Panc1 (cell line): ENCODE results near the gene PLCB1. TPM values are rescaled to one million over a fixed set of nuclear protein-coding genes. Genes with fewer than 3 reads are reported as not detected.

Experiments used
- ATAC-seq: fragments of 200-7000 bp; cut with Tn5 transposase; 2 replicates; pipeline ENCODE4 v1.9.1; 2020; ENCODE audit warnings: mild to moderate bottlenecking, moderate library complexity
- BruUV-seq: library from RNA; stranded (reverse); fragments of 400-500 nt; replicated peaks from 2 replicates; lab custom pipeline; 2021; lab: Mats Ljungman, UMichigan
- CTCF ChIA-PET: fragments of 300-600 bp; sonication (Branson Sonifier 250); formaldehyde crosslinking; loops from one replicate; lab custom pipeline; 2022; ENCODE audit warnings: antibody characterized with exemption; lab: Charles Lee
- POLR2A ChIA-PET: fragments of 300-600 bp; sonication (Branson Sonifier 250); formaldehyde crosslinking; loops from one replicate; lab custom pipeline; 2022; ENCODE audit warnings: antibody characterized with exemption; lab: Charles Lee
- DNase-seq: peaks from one replicate; pipeline ENCODE4 v3.0.0-alpha.2; 2010; ENCODE audit warnings: low read depth, low spot score
- H3K27ac ChIP-seq: 2 replicates; pipeline ENCODE4 v1.5.1; 2011; ENCODE audit warnings: mild to moderate bottlenecking, low read length, inconsistent platforms
- H3K27me3 ChIP-seq: fragments of 200-500 bp; sonication (Bioruptor generic); 2 replicates; pipeline ENCODE4 v1.6.0; 2014; ENCODE audit warnings: low read length, inconsistent platforms; ENCODE audit not compliant: control insufficient read depth, insufficient read depth
- H3K36me3 ChIP-seq: fragments of 200-500 bp; sonication (Bioruptor generic); 2 replicates; pipeline ENCODE4 v1.5.1; 2014; ENCODE audit warnings: inconsistent platforms, mild to moderate bottlenecking, low read length, moderate library complexity; ENCODE audit not compliant: control insufficient read depth, insufficient read depth
- H3K4me1 ChIP-seq: 2 replicates; pipeline ENCODE4 v1.5.1; 2011; ENCODE audit warnings: inconsistent platforms, mild to moderate bottlenecking, low read length, moderate library complexity; ENCODE audit not compliant: control insufficient read depth, insufficient read depth
- H3K4me3 ChIP-seq, 2 experiments: 2 replicates each; pipeline ENCODE4 v1.5.1; 2011 to 2012; ENCODE audit warnings: low read depth in 2 of 2, low read length in 2 of 2, mild to moderate bottlenecking in 2 of 2, inconsistent platforms in 1 of 2, moderate library complexity in 1 of 2
- H3K9me3 ChIP-seq: fragments of 200-500 bp; sonication (Bioruptor generic); 2 replicates; pipeline ENCODE4 v1.5.1; 2014; ENCODE audit warnings: low read depth, mild to moderate bottlenecking, inconsistent platforms, low read length, moderate library complexity; ENCODE audit not compliant: control insufficient read depth, insufficient read depth
- POLR2AphosphoS5 ChIP-seq: IDR thresholded peaks from 2 replicates; pipeline ENCODE4 v1.6.1; 2012; ENCODE audit warnings: mild to moderate bottlenecking, low read depth, low read length, moderate library complexity
- SIN3A ChIP-seq: IDR thresholded peaks from 2 replicates; pipeline ENCODE4 v1.6.1; 2012; ENCODE audit warnings: low read depth, mild to moderate bottlenecking, low read length, moderate library complexity, borderline replicate concordance; ENCODE audit not compliant: insufficient read depth
- TCF7L2 ChIP-seq: IDR thresholded peaks from 2 replicates; pipeline ENCODE4 v1.6.1; 2011; ENCODE audit warnings: mild to moderate bottlenecking, low read depth, low read length, inconsistent platforms
- in situ Hi-C: cut with HindIII; loops from 2 replicates; pipeline ENCODE4 v1.10.0; 2016; ENCODE audit warnings: low sequenced_read_pairs, low pct_unique_long_range_greater_than_20kb
- intact Hi-C: fragments of 100-400 bp; cut with micrococcal nuclease; formaldehyde crosslinking; loops from one replicate; pipeline ENCODE4 v1.10.0; 2022; ENCODE audit not compliant: unreplicated experiment
- total RNA-seq: library from RNA; stranded (reverse); gene quantifications from one replicate; pipeline ENCODE4 v1.2.1, GENCODE V29; 2021; ENCODE audit not compliant: unreplicated experiment
- TF ChIP-seq, protein P1 (sequence below), 2 experiments: IDR thresholded peaks; 2 replicates each; pipeline ENCODE4 v1.6.1; 2011 to 2012; ENCODE audit warnings: low read depth in 2 of 2, control low read depth in 1 of 2, low read length in 1 of 2, mild to moderate bottlenecking in 1 of 2, moderate library complexity in 1 of 2; ENCODE audit not compliant: insufficient read depth in 1 of 2
- TF ChIP-seq, protein P2 (sequence below): fragments of 450-650 bp; IDR thresholded peaks from 2 replicates; pipeline ENCODE4 v1.5.1; 2017; ENCODE audit warnings: mild to moderate bottlenecking

Gene PLCB1
- total RNA-seq, 1 experiment from 2014 or later: 0.59 TPM

DNA sequence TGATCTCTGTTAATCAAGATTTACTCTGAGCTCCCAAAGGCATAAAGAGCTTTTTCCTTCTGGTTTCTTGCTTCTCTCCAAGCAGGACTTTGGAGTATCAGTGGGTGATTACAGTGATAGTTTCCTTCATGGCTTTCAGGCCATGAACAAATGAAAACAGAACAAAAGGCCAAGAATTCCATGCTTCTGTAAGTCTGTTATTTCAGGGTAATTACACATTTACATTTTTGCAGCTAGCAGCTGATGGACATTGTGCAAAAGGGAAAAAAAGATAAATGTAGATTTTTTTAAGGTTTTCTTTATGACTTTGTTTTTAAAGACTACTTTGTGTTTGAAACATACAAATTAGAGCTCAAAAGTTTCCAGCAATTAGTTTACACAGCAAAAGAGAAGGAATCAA is 441.6 kb downstream of the PLCB1 start:
- no peaks in the 10 kb centered on the region for H3K4me1 ChIP-seq
- DNase-seq (no peak), ATAC-seq (no peak)
- H3K27me3 ChIP-seq: no peaks in the 10 kb centered on the region
- ChIA-PET CTCF (no interaction called here), POLR2A (no interaction called here)
- no peak overlapping the region for H3K4me3 ChIP-seq
- no peak overlapping the region for H3K27ac ChIP-seq
- in situ Hi-C loops (no loop called here), intact Hi-C loops (no loop called here)
- no TSS peak for BruUV-seq
- H3K9me3 ChIP-seq: 0 out of 2 replicates have a peak, but pooled peaks cover 3% of the 10 kb centered on the region
- H3K36me3 ChIP-seq: no peaks in the 10 kb centered on the region
- TF ChIP-seq, protein P1, sequence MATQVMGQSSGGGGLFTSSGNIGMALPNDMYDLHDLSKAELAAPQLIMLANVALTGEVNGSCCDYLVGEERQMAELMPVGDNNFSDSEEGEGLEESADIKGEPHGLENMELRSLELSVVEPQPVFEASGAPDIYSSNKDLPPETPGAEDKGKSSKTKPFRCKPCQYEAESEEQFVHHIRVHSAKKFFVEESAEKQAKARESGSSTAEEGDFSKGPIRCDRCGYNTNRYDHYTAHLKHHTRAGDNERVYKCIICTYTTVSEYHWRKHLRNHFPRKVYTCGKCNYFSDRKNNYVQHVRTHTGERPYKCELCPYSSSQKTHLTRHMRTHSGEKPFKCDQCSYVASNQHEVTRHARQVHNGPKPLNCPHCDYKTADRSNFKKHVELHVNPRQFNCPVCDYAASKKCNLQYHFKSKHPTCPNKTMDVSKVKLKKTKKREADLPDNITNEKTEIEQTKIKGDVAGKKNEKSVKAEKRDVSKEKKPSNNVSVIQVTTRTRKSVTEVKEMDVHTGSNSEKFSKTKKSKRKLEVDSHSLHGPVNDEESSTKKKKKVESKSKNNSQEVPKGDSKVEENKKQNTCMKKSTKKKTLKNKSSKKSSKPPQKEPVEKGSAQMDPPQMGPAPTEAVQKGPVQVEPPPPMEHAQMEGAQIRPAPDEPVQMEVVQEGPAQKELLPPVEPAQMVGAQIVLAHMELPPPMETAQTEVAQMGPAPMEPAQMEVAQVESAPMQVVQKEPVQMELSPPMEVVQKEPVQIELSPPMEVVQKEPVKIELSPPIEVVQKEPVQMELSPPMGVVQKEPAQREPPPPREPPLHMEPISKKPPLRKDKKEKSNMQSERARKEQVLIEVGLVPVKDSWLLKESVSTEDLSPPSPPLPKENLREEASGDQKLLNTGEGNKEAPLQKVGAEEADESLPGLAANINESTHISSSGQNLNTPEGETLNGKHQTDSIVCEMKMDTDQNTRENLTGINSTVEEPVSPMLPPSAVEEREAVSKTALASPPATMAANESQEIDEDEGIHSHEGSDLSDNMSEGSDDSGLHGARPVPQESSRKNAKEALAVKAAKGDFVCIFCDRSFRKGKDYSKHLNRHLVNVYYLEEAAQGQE (IDR thresholded peaks at IDR 0.05; ENCODE audit: insufficient read depth in 1 of 2, low read depth in 2 of 2, low read length in 1 of 2): no peak
- TF ChIP-seq, protein P2, sequence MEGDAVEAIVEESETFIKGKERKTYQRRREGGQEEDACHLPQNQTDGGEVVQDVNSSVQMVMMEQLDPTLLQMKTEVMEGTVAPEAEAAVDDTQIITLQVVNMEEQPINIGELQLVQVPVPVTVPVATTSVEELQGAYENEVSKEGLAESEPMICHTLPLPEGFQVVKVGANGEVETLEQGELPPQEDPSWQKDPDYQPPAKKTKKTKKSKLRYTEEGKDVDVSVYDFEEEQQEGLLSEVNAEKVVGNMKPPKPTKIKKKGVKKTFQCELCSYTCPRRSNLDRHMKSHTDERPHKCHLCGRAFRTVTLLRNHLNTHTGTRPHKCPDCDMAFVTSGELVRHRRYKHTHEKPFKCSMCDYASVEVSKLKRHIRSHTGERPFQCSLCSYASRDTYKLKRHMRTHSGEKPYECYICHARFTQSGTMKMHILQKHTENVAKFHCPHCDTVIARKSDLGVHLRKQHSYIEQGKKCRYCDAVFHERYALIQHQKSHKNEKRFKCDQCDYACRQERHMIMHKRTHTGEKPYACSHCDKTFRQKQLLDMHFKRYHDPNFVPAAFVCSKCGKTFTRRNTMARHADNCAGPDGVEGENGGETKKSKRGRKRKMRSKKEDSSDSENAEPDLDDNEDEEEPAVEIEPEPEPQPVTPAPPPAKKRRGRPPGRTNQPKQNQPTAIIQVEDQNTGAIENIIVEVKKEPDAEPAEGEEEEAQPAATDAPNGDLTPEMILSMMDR: no peak

DNA sequence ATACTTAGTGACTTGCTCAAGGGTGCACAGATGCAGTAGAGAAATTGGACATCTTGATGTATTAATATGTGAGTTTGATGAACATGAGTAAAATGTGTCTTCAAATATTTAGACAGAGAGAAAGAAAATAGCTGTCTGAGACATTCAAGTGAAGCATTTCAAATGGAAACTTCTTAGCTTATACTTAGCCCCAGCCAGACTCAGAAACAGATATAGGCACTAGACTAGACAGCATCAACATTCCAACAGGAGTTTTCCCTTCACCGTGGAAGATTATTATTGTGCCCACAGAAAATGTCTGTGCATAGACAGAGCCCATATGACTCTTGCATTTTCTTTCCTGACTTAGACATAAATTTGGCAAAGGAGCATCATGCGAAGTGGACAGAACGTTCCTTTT is 443.0 kb downstream of the PLCB1 start:
- H3K4me3 ChIP-seq: no peak overlapping the region
- H3K27me3 ChIP-seq: no peaks in the 10 kb centered on the region
- ATAC-seq: no peak
- in situ Hi-C loops (no loop called here), intact Hi-C loops (no loop called here)
- H3K36me3 ChIP-seq: no peaks in the 10 kb centered on the region
- DNase-seq: no peak
- no peak overlapping the region for H3K27ac ChIP-seq
- ChIA-PET POLR2A (no interaction called here), CTCF (no interaction called here)
- TF ChIP-seq POLR2AphosphoS5: no peak
- TF ChIP-seq, protein P1 (IDR thresholded peaks at IDR 0.05; ENCODE audit: insufficient read depth in 1 of 2, low read depth in 2 of 2, low read length in 1 of 2): no peak
- no peak for TF ChIP-seq SIN3A
- TF ChIP-seq, protein P2: no peak
- TF ChIP-seq TCF7L2: no peak
- no TSS peak for BruUV-seq
- no peaks in the 10 kb centered on the region for H3K4me1 ChIP-seq
- H3K9me3 ChIP-seq: 0 out of 2 replicates have a peak, but pooled peaks cover 3% of the 10 kb centered on the region
